A673 (cell line): ENCODE results near the gene PCDHGA11.

Experiments
- CTCF ChIP-seq: fragments of 300-800, 200-600 bp; sonication (generic); conservative IDR thresholded peaks from 2 replicates; pipeline ENCODE4 v1.5.1; 2017; ENCODE audit warnings: low read depth, mild to moderate bottlenecking, antibody characterized with exemption, low read length, moderate library complexity, mixed read lengths
- EZH2 ChIP-seq: fragments of 200-600 bp; sonication (generic); IDR thresholded peaks from 2 replicates; pipeline ENCODE4 v1.6.1; 2017; ENCODE audit warnings: borderline replicate concordance, low read depth, mild to moderate bottlenecking, mixed read lengths, antibody characterized with exemption, low read length; ENCODE audit not compliant: poor library complexity, severe bottlenecking

DNA sequence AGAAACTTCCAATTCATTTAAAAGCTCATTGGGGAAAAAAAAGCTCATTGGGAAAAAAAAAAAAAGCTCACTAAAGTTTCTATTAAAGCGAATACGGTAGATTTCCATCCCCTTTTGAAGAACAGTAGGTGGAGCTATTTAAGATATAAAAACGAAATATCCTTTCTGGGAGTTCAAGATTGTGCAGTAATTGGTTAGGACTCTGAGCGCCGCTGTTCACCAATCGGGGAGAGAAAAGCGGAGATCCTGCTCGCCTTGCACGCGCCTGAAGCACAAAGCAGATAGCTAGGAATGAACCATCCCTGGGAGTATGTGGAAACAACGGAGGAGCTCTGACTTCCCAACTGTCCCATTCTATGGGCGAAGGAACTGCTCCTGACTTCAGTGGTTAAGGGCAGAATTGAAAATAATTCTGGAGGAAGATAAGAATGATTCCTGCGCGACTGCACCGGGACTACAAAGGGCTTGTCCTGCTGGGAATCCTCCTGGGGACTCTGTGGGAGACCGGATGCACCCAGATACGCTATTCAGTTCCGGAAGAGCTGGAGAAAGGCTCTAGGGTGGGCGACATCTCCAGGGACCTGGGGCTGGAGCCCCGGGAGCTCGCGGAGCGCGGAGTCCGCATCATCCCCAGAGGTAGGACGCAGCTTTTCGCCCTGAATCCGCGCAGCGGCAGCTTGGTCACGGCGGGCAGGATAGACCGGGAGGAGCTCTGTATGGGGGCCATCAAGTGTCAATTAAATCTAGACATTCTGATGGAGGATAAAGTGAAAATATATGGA, 9.7 kb downstream of the PCDHGA11 start, which contains the start of gene PCDHGA12:
- TF ChIP-seq CTCF (no peak), EZH2 (no peak)
